Astrocyte of the spinal cord (primary cell): ENCODE results near the gene LRP1B.

Experiments used
- DNase-seq: peaks from one replicate; pipeline ENCODE4 v3.0.0; 2011; ENCODE audit warnings: low read depth, low spot score
- H3K4me3 ChIP-seq: 2 replicates; pipeline ENCODE4 v1.5.1; 2011; ENCODE audit warnings: low read depth, mild to moderate bottlenecking, low read length, moderate library complexity
- in situ Hi-C: cut with HindIII; loops from 2 replicates; pipeline ENCODE4 v1.10.0; 2017; ENCODE audit warnings: low sequenced_read_pairs
- TF ChIP-seq, protein P1 (sequence below): IDR thresholded peaks from 2 replicates; pipeline ENCODE4 v1.5.1; 2012; ENCODE audit warnings: low read depth, mild to moderate bottlenecking, low read length, inconsistent platforms

LRP1B gene

DNA sequence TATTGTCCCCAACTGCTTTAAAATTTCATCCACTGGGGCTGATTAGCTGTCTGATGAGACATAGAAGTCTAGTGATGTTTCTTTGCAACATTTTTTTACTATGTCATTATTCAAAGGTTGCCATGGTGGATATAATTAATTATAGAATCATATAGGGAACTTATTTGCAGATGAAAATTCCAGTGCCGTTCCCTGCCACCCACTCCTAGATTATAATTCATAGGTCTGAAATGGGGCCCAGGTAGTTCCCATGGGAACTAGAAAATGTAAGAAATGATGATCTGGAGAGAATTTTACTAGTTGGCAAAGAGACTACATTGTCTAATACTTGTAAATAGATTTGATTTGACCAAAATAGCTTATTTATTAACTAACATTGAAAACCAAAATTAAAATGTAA is 1854.2 kb downstream of the LRP1B start:
- TF ChIP-seq, protein P1, sequence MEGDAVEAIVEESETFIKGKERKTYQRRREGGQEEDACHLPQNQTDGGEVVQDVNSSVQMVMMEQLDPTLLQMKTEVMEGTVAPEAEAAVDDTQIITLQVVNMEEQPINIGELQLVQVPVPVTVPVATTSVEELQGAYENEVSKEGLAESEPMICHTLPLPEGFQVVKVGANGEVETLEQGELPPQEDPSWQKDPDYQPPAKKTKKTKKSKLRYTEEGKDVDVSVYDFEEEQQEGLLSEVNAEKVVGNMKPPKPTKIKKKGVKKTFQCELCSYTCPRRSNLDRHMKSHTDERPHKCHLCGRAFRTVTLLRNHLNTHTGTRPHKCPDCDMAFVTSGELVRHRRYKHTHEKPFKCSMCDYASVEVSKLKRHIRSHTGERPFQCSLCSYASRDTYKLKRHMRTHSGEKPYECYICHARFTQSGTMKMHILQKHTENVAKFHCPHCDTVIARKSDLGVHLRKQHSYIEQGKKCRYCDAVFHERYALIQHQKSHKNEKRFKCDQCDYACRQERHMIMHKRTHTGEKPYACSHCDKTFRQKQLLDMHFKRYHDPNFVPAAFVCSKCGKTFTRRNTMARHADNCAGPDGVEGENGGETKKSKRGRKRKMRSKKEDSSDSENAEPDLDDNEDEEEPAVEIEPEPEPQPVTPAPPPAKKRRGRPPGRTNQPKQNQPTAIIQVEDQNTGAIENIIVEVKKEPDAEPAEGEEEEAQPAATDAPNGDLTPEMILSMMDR = no peak
- in situ Hi-C loops = no loop called here
- H3K4me3 ChIP-seq = no peak overlapping the region
- no peak for DNase-seq

DNA sequence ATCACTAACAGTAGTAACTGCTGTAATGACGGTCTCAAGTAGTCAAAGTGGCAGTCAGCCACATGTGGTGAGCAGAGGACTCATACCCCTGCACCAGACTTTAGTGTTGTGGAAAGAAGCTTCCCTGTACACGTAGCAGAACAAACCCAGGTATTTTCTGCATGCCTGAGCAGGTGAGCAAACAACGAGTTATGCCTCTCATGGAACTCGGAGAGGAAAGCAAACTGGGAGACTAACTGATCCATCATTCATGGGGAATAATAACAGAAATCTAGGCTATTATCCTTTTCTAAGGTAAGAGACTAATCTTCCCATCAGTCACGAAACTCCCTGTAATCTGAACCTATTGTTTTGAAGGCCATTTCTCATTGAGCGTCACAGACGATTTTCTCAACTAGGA is 1855.4 kb downstream of the LRP1B start:
- in situ Hi-C loops = no loop called here
- DNase-seq = no peak
- TF ChIP-seq, protein P1 = no peak
- H3K4me3 ChIP-seq = no peak overlapping the region

DNA sequence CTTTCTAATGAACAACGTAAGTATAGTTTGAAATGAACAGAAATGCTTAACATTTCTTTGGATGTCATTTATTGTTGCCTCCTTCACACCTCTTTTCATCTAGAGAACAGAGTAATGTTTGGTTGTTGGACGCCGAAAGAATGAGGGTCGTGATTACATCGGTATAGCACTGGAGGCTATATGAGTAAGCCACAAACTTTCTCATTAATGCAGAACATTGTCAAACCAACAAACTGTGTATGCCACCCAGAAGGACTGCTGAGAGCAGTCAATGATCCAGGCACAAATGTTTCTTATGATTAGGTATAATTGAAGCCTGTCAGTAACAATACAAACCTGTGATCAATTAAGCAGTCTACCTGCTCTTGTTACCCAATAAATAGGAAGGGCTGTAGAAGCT is 1855.9 kb downstream of the LRP1B start:
- no peak for DNase-seq
- in situ Hi-C loops = no loop called here
- no peak overlapping the region for H3K4me3 ChIP-seq
- TF ChIP-seq, protein P1 = no peak

DNA sequence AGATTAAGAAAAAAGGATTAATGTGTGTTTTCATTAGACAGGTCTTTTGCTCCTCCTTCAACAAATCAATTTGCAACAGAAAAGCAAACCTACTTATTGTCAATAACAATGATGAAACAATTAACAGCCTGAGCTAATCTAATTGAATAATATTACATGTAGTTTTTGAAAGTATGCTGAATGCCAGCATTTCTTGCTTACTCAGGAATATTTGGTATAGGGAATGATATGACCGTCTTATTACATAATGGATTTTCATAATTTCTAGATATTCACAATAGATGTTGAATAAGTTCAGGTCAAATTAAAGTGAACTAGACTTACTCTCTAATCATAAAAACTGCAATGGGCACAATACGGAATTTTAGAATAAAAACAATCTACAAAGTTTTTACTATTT is 1856.9 kb downstream of the LRP1B start:
- in situ Hi-C loops = no loop called here
- H3K4me3 ChIP-seq = no peak overlapping the region
- TF ChIP-seq, protein P1 = no peak

DNA sequence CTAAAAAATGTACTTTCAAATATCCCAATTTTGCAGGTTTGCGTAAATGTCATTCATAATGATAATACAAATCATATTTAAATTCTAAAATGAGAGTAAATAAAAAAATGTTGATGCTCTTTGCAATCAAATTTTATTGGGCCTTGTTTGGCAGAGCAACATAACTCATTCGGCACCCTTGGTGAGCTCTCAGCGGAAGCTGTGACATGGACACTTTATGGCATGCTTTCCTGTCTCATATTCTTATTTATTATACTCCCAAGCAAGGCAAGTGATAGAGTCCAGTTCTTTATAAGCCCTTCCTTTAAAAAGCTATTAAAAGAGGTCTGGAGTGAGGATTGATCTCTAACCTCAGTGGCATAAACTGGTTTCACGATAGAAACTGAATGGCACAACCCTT is 1857.4 kb downstream of the LRP1B start:
- in situ Hi-C loops = no loop called here
- TF ChIP-seq, protein P1 = no peak
- no peak overlapping the region for H3K4me3 ChIP-seq
- DNase-seq = no peak

More for the DNA sequence above, 1856.9 kb downstream of the LRP1B start:
- no peak for DNase-seq

DNA sequence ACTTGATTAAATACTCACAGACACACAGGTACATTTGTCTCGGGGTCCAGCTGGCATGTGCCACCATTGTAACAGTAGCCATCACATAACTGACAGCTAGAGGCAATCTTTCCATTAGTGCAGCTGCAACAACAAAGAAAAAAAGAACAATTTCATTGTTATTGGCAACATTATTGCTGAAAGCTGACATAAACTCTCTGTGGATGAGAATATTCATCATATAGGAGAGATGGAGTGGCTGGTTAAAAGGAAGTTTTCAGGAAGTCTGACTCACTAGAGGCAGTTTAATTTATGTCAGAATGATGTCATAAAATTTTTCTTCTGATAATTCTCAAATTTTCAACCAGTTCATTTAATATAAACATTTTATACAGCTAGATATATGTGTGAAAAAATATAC is 1860.6 kb downstream of the LRP1B start:
- H3K4me3 ChIP-seq = no peak overlapping the region
- peak; percentile 15 for DNase-seq
- in situ Hi-C loops = no loop called here
- TF ChIP-seq, protein P1 = no peak

DNA sequence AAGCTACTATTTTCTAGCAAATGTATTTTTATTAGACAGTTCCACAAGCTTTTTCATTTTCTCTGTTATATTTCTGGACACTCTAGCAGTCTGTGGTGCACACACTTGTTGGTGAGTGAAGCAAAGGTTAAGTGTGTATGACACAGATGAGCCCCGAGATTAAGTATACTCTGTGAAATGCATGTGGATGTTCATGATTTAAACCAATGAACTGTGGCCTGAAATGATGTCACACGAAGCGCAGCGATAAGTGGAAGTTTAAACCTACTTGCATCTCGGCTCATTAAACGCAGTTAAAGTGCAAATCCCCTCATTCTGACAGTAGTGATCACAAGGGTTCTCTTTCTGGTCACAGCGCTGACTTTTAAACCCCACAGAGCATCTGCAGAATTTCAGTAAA is 1861.8 kb downstream of the LRP1B start:
- no peak for DNase-seq
- H3K4me3 ChIP-seq = no peak overlapping the region
- TF ChIP-seq, protein P1 = no peak
- in situ Hi-C loops = no loop called here
